ENCODE results near the gene CYBA. TPM values are rescaled to one million over a fixed set of nuclear protein-coding genes. Genes with fewer than 3 reads are reported as not detected.
A peak's percentile ranks its signal among the peaks of the same experiment; 100 is the strongest.

Gene CYBA
- total RNA-seq, 1 donor from 2014 or later, result 140 TPM

DNA sequence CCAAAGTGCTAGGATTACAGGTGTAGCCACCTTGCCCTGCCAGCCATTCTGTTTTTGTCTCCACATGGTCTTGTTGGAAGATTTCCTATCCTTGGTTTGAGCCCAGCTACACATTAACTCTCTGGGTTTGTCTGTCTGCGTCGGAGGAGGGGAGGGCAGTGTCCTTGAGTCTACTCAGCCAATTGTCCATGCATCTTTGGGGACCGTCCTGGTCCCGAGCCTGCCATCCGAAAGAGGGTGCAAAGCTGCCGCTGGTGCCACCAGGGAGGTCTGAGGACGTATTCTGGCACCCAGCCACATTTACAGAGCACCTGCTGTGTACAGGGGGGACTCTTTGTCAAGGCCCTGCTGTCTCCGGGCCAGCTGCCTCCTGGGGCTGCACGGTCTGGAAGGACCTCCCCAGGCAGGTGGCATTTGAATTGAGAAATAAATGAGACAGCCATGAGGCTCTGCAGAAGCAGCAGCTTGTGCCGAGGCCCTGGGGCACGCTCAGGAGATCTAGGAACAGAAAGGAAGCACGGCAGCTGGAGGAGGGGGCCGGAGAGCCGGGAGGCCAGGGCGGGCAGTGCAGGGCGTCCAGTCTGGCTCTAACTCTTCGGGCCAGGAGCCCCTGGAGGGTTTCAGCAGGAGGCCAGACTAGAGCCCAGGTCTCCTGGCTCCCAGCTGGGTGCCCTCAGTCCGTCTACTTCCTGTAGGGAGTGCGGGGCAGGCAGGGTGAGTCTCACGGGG lies 1.5 kb downstream of the CYBA start:
- Mint-ChIP-seq H3K4me3 (ENCODE audit: unreplicated experiment) (peak overlapping the region; percentile 78), H3K27me3 (ENCODE audit: unreplicated experiment) (peaks cover 11% of the 10 kb centered on the region), H3K9me3 (ENCODE audit: unreplicated experiment) (no peaks in the 10 kb centered on the region), H3K27ac (ENCODE audit: unreplicated experiment) (peak overlapping the region; percentile 66), H3K4me1 (ENCODE audit: unreplicated experiment) (peaks cover 5% of the 10 kb centered on the region), H3K36me3 (ENCODE audit: low read depth, unreplicated experiment) (peaks cover 7% of the 10 kb centered on the region)
- TF ChIP-seq, protein P1, sequence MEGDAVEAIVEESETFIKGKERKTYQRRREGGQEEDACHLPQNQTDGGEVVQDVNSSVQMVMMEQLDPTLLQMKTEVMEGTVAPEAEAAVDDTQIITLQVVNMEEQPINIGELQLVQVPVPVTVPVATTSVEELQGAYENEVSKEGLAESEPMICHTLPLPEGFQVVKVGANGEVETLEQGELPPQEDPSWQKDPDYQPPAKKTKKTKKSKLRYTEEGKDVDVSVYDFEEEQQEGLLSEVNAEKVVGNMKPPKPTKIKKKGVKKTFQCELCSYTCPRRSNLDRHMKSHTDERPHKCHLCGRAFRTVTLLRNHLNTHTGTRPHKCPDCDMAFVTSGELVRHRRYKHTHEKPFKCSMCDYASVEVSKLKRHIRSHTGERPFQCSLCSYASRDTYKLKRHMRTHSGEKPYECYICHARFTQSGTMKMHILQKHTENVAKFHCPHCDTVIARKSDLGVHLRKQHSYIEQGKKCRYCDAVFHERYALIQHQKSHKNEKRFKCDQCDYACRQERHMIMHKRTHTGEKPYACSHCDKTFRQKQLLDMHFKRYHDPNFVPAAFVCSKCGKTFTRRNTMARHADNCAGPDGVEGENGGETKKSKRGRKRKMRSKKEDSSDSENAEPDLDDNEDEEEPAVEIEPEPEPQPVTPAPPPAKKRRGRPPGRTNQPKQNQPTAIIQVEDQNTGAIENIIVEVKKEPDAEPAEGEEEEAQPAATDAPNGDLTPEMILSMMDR (IDR thresholded peaks at IDR 0.05; ENCODE audit: unreplicated experiment), result no peak
- DNase-seq (ENCODE audit: low spot score), result no peak

- TF ChIP-seq, protein P1 (IDR thresholded peaks at IDR 0.05; ENCODE audit: unreplicated experiment), result no peak
- peaks cover 11% of the 10 kb centered on the region for H3K36me3 Mint-ChIP-seq (ENCODE audit: low read depth, unreplicated experiment)
- no peak for DNase-seq (ENCODE audit: low spot score)
- H3K4me3 Mint-ChIP-seq (ENCODE audit: unreplicated experiment), result no peak overlapping the region
- H3K27me3 Mint-ChIP-seq (ENCODE audit: unreplicated experiment), result peaks cover 11% of the 10 kb centered on the region
- H3K27ac Mint-ChIP-seq (ENCODE audit: unreplicated experiment), result no peak overlapping the region
- no peaks in the 10 kb centered on the region for H3K9me3 Mint-ChIP-seq (ENCODE audit: unreplicated experiment)
- H3K4me1 Mint-ChIP-seq (ENCODE audit: unreplicated experiment), result peaks cover 5% of the 10 kb centered on the region
Observed at GRCh38 chr16:88647178-88648070, 3.4 kb downstream of the CYBA start.

GRCh38 chr16:88646345-88647034 lies 4.4 kb downstream of the CYBA start:
- TF ChIP-seq, protein P1 (IDR thresholded peaks at IDR 0.05; ENCODE audit: unreplicated experiment), result no peak
- Mint-ChIP-seq H3K4me1 (ENCODE audit: unreplicated experiment) (peaks cover 5% of the 10 kb centered on the region), H3K27me3 (ENCODE audit: unreplicated experiment) (peaks cover 13% of the 10 kb centered on the region), H3K9me3 (ENCODE audit: unreplicated experiment) (no peaks in the 10 kb centered on the region), H3K36me3 (ENCODE audit: low read depth, unreplicated experiment) (peaks cover 14% of the 10 kb centered on the region), H3K4me3 (ENCODE audit: unreplicated experiment) (no peak overlapping the region), H3K27ac (ENCODE audit: unreplicated experiment) (no peak overlapping the region)
- no peak for DNase-seq (ENCODE audit: low spot score)

GRCh38 chr16:88645941-88646340 lies 4.9 kb downstream of the CYBA start:
- H3K4me3 Mint-ChIP-seq (ENCODE audit: unreplicated experiment), result no peak overlapping the region

More at GRCh38 chr16:88645941-88646340, 4.9 kb downstream of the CYBA start:
- H3K27me3 Mint-ChIP-seq (ENCODE audit: unreplicated experiment), result peaks cover 13% of the 10 kb centered on the region
- TF ChIP-seq, protein P1 (IDR thresholded peaks at IDR 0.05; ENCODE audit: unreplicated experiment), result no peak
- H3K36me3 Mint-ChIP-seq (ENCODE audit: low read depth, unreplicated experiment), result peaks cover 14% of the 10 kb centered on the region
- no peak overlapping the region for H3K27ac Mint-ChIP-seq (ENCODE audit: unreplicated experiment)
- no peak for DNase-seq (ENCODE audit: low spot score)
- peaks cover 5% of the 10 kb centered on the region for H3K4me1 Mint-ChIP-seq (ENCODE audit: unreplicated experiment)
- H3K9me3 Mint-ChIP-seq (ENCODE audit: unreplicated experiment), result no peaks in the 10 kb centered on the region

Data from endothelial cell (in vitro differentiated cells).